Measurements from ENCODE around the gene LARGE1.

LARGE1 gene

DNA sequence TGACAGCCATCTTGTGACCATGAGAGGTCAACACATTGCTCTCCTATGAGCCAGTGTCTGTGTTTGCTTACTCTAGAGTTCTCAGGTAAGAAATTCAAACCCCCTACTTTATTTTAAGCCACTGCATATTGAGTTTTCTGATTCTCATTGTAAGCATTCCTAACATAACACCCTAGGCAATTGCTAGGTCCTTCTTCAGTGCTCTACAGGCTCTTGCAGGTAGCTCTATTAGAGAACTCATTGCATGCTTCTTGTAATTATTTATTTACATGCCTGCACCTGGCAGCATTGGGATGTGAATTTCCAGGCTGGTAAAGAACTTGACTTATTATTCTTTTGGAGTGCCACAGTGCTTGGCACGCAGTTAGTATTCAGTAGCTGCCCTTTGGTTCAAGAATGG lies 573.3 kb downstream of the LARGE1 start:
- DNase-seq: no peak

DNA sequence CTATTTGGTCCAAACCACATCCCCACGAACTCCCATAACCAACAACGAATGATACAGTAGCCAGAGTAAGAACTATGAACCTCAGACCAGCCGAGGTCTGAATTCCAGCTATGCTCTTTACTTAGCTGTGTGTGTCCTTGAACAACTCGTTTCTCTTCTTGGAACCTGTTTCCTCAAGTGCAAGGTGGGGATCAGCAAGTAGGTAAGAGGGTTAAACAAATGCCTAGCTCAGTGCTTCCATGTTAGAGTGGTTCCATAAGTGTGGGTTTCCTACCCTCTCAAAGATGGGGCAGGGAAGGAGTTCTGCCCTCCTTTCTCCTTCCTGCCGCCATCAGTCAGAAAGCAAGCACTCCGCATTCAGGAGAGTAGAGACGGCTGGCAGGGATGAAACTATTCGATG lies 578.7 kb downstream of the LARGE1 start:
- no peak for DNase-seq

DNA sequence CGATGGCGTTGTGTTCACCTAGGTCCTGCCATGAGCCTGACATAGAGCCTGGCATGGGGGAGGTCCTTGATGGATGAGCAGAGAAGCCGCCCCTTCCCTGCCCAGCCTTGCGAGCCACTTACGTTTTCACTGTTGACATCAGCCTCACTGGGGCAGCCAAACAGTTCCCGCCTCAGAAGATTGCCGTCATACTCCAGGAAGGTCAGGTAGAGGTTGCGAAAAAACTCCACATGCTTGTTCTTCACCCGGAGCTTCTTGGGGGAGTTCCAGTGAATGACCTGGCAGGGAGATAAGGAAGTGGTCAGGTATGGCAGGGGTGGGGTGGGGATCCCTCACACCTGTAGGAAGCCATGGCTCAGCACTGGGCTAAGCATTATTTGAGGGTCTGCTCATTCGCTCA lies 582.8 kb downstream of the LARGE1 start:
- no peak for DNase-seq

DNA sequence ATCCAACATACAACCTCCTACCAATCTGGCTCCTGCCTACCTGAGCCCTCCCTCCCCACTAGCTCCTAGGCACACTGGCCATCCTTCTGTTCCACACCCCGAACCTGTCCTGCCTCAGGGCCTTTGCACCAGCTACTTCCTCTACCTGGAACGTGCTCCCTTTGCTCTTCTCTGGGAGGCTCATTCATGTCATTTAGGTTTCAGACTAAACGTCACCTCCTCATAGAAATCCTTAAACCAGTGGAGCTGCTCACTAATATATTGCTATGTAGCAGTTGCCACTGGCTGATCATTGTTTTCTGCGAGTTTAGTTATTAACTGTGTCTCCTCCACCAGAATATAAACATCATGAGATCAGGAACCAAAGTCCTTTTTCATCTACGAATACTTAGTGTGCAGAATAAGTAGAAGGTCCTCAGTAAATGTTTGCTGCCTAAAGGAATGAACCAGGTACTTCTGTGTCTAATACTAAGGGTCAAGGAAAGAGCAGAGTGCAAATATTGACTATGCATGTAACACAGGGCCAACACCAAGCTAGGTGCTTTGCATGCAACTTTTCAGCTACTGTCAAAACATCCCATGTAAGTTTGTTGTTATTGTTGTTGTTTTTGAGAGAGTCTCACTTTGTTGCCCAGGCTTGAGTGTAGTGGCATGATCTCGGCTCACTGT lies 584.5 kb downstream of the LARGE1 start:
- no peak for DNase-seq

- no peak for DNase-seq
Measured at GRCh38 chr22:33332538-33332937, 587.7 kb downstream of the LARGE1 start.

DNA sequence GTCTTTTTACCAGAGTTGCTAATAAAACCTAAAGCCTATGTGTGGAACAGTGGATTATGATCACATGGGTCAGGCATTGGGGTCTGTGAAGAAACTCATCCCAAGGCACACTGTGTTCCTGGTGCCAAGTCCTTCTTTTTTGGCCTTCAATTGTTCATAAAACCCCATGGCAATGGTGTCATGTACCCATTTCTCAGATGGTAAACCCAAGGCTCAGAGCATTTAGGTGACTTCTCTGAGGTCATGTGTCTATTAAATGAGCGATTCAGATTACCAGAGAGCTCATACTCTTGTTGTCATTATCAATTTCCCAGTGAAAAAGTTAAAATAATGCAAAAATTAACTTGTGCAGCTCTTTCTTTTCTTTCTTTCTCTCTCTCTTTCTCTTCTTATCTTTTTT lies 589.3 kb downstream of the LARGE1 start:
- no peak for DNase-seq

DNA sequence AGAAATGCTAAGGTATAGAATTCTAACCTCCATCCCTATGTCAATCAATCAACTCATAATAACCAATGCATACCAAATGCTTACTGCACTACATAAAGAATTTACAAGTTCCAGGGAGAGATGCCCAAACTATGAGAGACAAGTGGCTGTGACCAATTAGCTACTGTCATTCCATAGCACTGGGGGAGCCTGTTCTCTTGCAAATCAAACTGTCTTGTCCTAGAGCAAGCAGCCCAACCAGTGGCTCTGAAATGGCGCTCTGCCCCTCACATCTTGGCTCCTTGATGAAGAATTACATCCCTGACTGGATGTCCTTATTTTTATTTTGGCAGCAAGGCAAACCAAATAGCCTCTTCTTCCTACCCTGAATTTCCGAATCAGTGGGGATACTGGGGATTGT lies 589.7 kb downstream of the LARGE1 start:
- DNase-seq: no peak

- DNase-seq: no peak
Measured at GRCh38 chr22:33329398-33329797, 590.9 kb downstream of the LARGE1 start.

- no peak for DNase-seq
Measured at GRCh38 chr22:33328789-33329296, 591.4 kb downstream of the LARGE1 start.

- DNase-seq: no peak
Measured at GRCh38 chr22:33327348-33327860, 592.9 kb downstream of the LARGE1 start.

- DNase-seq: no peak
Measured at GRCh38 chr22:33326540-33327295, 593.6 kb downstream of the LARGE1 start.

DNA sequence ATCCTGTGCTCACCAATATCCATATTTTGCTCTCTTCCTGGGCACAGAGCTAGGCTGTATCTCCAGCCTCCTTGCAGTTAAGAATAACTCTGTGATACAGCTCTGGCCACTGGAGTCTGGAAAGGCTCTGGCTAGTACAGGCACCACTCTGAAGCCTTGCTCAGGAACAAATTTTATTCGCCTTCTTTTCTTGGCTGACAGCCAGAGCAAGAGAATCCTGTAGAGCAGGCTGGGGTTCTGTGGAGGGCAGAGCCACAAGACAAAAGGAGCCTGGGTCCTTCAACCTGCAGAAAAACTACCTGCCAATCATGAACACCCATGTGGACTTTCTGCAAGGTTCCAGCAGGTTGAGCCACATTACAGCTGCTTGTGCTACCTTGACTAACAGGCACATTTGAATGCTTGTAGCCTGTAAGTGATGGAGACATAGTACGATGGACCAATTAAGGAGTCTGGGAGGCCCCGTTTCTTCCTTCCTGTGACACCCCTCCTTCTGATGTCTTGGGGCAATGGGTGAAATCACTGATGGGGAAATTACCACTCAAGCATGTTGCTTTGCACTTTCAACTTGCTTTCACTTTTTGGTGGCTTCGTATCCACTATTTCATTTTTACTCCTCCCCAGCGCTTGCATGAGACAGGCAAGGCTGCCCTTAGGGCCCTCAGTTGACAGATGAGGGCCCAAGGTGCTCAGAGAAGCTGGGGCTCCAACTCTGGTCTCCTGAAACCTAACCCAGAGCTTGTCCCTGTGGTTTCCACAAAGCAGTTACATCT lies 594.9 kb downstream of the LARGE1 start:
- DNase-seq: no peak

- no peak for DNase-seq
Measured at GRCh38 chr22:33324228-33324627, 596.0 kb downstream of the LARGE1 start.

- DNase-seq: no peak
Measured at GRCh38 chr22:33321466-33321865, 598.8 kb downstream of the LARGE1 start.

DNA sequence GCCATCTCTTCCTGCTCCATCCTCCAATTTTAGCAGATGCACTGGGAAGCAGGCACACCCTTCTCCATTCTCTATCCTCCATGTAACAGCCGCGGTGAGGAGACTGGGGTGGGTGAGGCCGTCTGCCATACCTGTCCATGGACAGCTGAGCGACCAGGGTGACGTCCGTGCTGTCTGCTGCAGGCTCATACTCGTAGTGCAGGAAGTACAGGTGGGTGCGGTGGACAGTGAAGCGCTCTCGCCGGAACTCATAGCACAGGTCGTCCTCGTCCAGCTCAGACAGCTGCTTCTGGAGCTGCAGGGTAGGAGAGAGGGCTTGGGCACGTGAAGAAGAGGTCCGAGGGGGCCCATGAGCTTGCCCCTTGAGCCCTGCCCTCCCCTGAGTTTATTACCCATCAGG lies 604.3 kb downstream of the LARGE1 start:
- DNase-seq: no peak

GRCh38 chr22:33315117-33315516 lies 605.2 kb downstream of the LARGE1 start:
- DNase-seq: no peak

DNA sequence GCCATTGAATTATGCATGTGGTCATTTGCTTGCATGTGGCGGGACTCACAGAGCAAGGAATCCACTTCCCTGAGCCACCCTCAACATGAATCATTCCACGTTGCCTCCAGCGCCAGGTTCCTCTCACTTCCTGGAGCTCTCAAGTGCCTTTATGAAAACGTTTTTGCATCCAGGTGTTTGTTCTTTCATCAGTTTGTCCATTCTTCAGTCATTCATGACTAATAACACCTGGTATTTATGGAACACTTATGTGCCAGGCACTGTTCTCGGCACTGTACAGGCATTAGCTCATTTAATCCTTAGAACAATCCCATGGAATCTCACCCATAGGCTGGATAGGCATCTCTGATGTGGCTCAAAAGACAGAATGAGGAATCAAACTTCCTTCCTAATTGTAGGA lies 606.0 kb downstream of the LARGE1 start:
- DNase-seq: no peak

GRCh38 chr22:33303099-33303498 lies 617.2 kb downstream of the LARGE1 start:
- peak in 3 of 4 experiments; percentile 2 to 8 (median 2) for DNase-seq

- no peak for DNase-seq
Measured at GRCh38 chr22:33302549-33302948, 617.7 kb downstream of the LARGE1 start.

DNA sequence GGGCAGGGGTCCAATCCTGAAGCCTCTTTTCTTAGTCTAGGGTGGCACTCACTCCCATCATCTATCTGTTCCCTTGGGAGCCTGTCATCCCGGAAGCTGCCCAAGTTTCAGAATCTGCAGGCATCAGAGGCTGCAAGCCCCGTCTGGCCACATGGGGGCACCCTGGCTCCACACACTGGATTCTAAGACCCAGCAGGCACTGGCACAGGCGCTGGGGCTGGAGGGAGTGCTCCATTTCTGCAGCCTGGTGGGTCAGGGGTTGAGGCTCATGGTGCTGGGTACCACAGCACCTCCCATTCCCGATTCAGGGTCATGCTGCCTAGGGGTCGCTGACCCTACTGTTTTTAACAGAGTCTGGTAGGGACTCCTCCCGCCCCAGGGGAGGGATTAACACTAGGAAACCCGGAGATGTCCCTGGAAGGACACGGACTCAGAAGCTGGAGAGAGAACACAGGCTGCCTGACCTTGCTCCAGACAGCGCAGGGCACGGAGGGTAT lies 618.2 kb downstream of the LARGE1 start:
- peak; percentile 62 to 84 (median 74) for DNase-seq

GRCh38 chr22:33300165-33300564 lies 620.1 kb downstream of the LARGE1 start:
- no peak for DNase-seq

DNA sequence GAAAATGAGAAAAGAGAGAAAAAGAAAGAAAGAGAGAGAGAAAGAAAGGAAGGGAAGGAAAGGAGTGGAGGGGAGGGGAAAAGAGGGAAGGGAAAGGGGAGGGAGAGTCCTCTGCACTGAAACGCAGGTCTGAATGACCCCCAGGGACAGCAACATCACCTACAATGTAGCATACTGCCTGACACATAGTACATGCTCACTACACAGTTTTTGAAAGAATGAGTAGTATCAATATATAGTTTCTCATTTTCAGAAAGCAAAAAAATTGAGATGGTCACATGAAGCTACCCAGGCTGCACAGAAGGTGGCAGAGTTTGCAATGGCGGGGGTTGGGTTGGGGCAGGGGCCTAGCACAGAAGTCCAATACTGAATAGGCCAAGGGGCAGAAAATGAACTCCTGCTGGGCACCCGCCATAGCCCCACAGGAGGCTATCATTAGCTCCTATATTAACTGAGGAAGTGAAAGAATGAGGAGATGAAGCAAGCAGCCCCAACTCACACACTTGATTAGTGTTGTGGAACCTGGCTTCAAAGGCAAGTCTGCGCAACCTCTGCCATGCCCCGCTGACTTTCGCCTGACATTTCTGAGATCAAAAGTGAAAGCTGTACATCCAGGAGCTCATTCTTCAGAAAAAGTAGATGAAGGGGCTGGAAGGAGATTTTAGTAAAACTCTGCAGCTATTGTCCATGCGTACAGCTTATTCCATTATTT lies 620.9 kb downstream of the LARGE1 start:
- DNase-seq: peak in 3 of 4 experiments; percentile 13 to 39 (median 37)
